RWPE1 (cell line): ENCODE data around the gene RPL5.

ENCODE experiments used
- CTCF ChIA-PET: fragments of 350-600 bp; sonication (Branson Sonifier 250); formaldehyde crosslinking; extraction: SDS; loops from one replicate; lab custom pipeline; 2021; lab: Yijun Ruan, JAX
- POLR2A ChIA-PET: fragments of 400-600 bp; formaldehyde crosslinking; extraction: SDS; loops from one replicate; lab custom pipeline; 2020; ENCODE audit warnings: antibody characterized with exemption; ENCODE audit not compliant: low non-redundant PET; lab: Yijun Ruan, JAX
- DNase-seq: peaks from one replicate; pipeline ENCODE4 v3.0.0; 2012; ENCODE audit warnings: low spot score
- H3K27ac ChIP-seq: fragments of 450-650 bp; 2 replicates; pipeline ENCODE4 v1.5.1; 2017
- CTCF ChIP-seq: fragments of 450-650 bp; conservative IDR thresholded peaks from 2 replicates; pipeline ENCODE4 v1.5.1; 2017; ENCODE audit warnings: low read depth, mild to moderate bottlenecking

Gene RPL5

GRCh38 chr1:92887465-92887864, 55.6 kb downstream of the RPL5 start:
- POLR2A ChIA-PET: no interaction called here
- TF ChIP-seq CTCF: no peak
- no peak for DNase-seq
- H3K27ac ChIP-seq: no peak overlapping the region
- CTCF ChIA-PET: interaction anchor here (0.6 kb wide), 2 partner anchors 73 to 498 kb away, joined by 4 read pairs; no protein-coding TSS in a partner anchor
